HG03066 (cell line): ENCODE measurements around the gene FTSJ3.
"Not testable (repeated sequence)": the region's sequence is repeated elsewhere in the genome, so short reads cannot be mapped to it uniquely, and the experiment has no call there.

Experiments
- ATAC-seq: cut with Tn5 transposase; IDR thresholded peaks from one replicate; pipeline ENCODE4 v1.9.1; 2021; ENCODE audit warnings: low read depth; ENCODE audit not compliant: unreplicated experiment

Gene FTSJ3

GRCh38 chr17:63843910-63844677, 16.6 kb upstream of the FTSJ3 start:
- ATAC-seq: no peak

GRCh38 chr17:63843387-63843888, 16.0 kb upstream of the FTSJ3 start:
- not testable (repeated sequence) for ATAC-seq

- peak; percentile 81 for ATAC-seq
Observed at GRCh38 chr17:63842540-63843386, 15.3 kb upstream of the FTSJ3 start, which contains the start of gene SMARCD2. TSS of gene SMARCD2 (minus strand) at chr17:63842685. CDS start at chr17:63842674, 11 bp downstream.

- ATAC-seq: peak; percentile 26
Observed at GRCh38 chr17:63842173-63842539, 14.7 kb upstream of the FTSJ3 start.

- no peak for ATAC-seq
Observed at GRCh38 chr17:63841350-63842172, 14.1 kb upstream of the FTSJ3 start.

- ATAC-seq: no peak
Observed at GRCh38 chr17:63840591-63841349, 13.3 kb upstream of the FTSJ3 start.

- ATAC-seq: no peak
Observed at GRCh38 chr17:63838631-63839171, 11.2 kb upstream of the FTSJ3 start.

- ATAC-seq: no peak
Observed at GRCh38 chr17:63837962-63838600, 10.6 kb upstream of the FTSJ3 start.

- ATAC-seq: no peak
Observed at GRCh38 chr17:63837480-63837879, 10.0 kb upstream of the FTSJ3 start.

GRCh38 chr17:63836811-63837210, 9.3 kb upstream of the FTSJ3 start:
- no peak for ATAC-seq

GRCh38 chr17:63835167-63835720, 7.8 kb upstream of the FTSJ3 start:
- ATAC-seq: no peak

- ATAC-seq: peak; percentile 61
Observed at GRCh38 chr17:63834431-63835166, 7.1 kb upstream of the FTSJ3 start.

- no peak for ATAC-seq
Observed at GRCh38 chr17:63833741-63834373, 6.4 kb upstream of the FTSJ3 start.

GRCh38 chr17:63833026-63833740, 5.7 kb upstream of the FTSJ3 start:
- no peak for ATAC-seq

- ATAC-seq: no peak
Observed at GRCh38 chr17:63832455-63832854, 5.0 kb upstream of the FTSJ3 start.

GRCh38 chr17:63832014-63832413, 4.6 kb upstream of the FTSJ3 start:
- no peak for ATAC-seq

GRCh38 chr17:63831505-63831904, 4.0 kb upstream of the FTSJ3 start:
- no peak for ATAC-seq
